Naive thymus-derived CD4-positive, alpha-beta T cell (primary cell): Measurements from ENCODE around the gene KIF17. TPM values are rescaled to one million over a fixed set of nuclear protein-coding genes. Genes with fewer than 3 reads are reported as not detected.
A peak's percentile ranks its signal among the peaks of the same experiment; 100 is the strongest.

Experiments used
- ATAC-seq: fragments of 150-1000 bp; cut with Tn5 transposase; 2 replicates; pipeline ENCODE4 v1.10.0; 2021; ENCODE audit warnings: mild to moderate bottlenecking, moderate library complexity
- CTCF ChIA-PET: fragments of 350-600 bp; sonication (Branson Sonifier 250); formaldehyde crosslinking; loops from one replicate; lab custom pipeline; 2021; ENCODE audit warnings: antibody characterized with exemption; lab: Charles Lee
- POLR2A ChIA-PET: fragments of 350-600 bp; sonication (Branson Sonifier 250); formaldehyde crosslinking; loops from one replicate; lab custom pipeline; 2021; ENCODE audit warnings: antibody characterized with exemption, inconsistent platforms; lab: Charles Lee
- DNase-seq, 9 donors: peaks; one replicate each; pipeline versions ENCODE4 v3.0.0 to v3.0.0-alpha.2; 2020 to 2022; ENCODE audit warnings: mixed read lengths in 1 of 9
- H3K27ac ChIP-seq: one replicate; pipeline ENCODE4 v1.7.0; 2013; ENCODE audit warnings: mild to moderate bottlenecking, low read depth, low read length, moderate library complexity
- H3K27me3 ChIP-seq, 2 donors: one replicate each; pipeline ENCODE4 v1.7.0; 2013; ENCODE audit warnings: low read length in 2 of 2, mild to moderate bottlenecking in 2 of 2, moderate library complexity in 2 of 2; ENCODE audit not compliant: control insufficient read depth in 2 of 2, insufficient read depth in 2 of 2
- H3K36me3 ChIP-seq, 3 experiments: 1 replicate in 2 of 3; 2 replicates in 1 of 3; pipeline ENCODE4 v1.7.0; 2013; ENCODE audit warnings: low read length in 3 of 3, mild to moderate bottlenecking in 3 of 3, moderate library complexity in 1 of 3; ENCODE audit not compliant: insufficient read depth in 3 of 3, control insufficient read depth in 2 of 3
- H3K4me1 ChIP-seq, 2 donors: one replicate each; pipeline ENCODE4 v1.7.0; 2013; ENCODE audit warnings: low read length in 2 of 2, mild to moderate bottlenecking in 2 of 2, moderate library complexity in 1 of 2; ENCODE audit not compliant: control insufficient read depth in 2 of 2, insufficient read depth in 2 of 2
- H3K4me3 ChIP-seq: 2 replicates; pipeline ENCODE4 v1.7.0; 2013; ENCODE audit warnings: mild to moderate bottlenecking, low read length
- H3K9me3 ChIP-seq, 3 experiments: 1 replicate in 2 of 3; 2 replicates in 1 of 3; pipeline ENCODE4 v1.7.0; 2013; ENCODE audit warnings: low read length in 3 of 3; ENCODE audit not compliant: control insufficient read depth in 2 of 3
- H3K27ac Mint-ChIP-seq, 9 donors: one replicate each; pipeline ENCODE4 v1.8.0; 2020 to 2022; ENCODE audit warnings: mixed read lengths in 9 of 9, mild to moderate bottlenecking in 8 of 9, moderate library complexity in 5 of 9, inconsistent platforms in 2 of 9
- H3K27me3 Mint-ChIP-seq, 5 donors: one replicate each; pipeline ENCODE4 v1.8.0; 2021 to 2022; ENCODE audit warnings: mixed read lengths in 5 of 5, mild to moderate bottlenecking in 1 of 5
- H3K36me3 Mint-ChIP-seq, 5 donors: one replicate each; pipeline ENCODE4 v1.8.0; 2020 to 2022; ENCODE audit warnings: mixed read lengths in 5 of 5, mild to moderate bottlenecking in 3 of 5, inconsistent platforms in 1 of 5
- H3K4me1 Mint-ChIP-seq, 7 donors: one replicate each; pipeline ENCODE4 v1.8.0; 2020 to 2022; ENCODE audit warnings: mixed read lengths in 7 of 7, mild to moderate bottlenecking in 3 of 7, inconsistent platforms in 1 of 7
- H3K4me3 Mint-ChIP-seq, 10 donors: one replicate each; pipeline ENCODE4 v1.8.0; 2020 to 2022; ENCODE audit warnings: mild to moderate bottlenecking in 10 of 10, mixed read lengths in 10 of 10, moderate library complexity in 6 of 10, inconsistent platforms in 2 of 10
- H3K9me3 Mint-ChIP-seq, 11 donors: one replicate each; pipeline ENCODE4 v1.8.0; 2020 to 2022; ENCODE audit warnings: mixed read lengths in 11 of 11, mild to moderate bottlenecking in 4 of 11, inconsistent platforms in 1 of 11, moderate library complexity in 1 of 11
- intact Hi-C, 2 donors: fragments of 100-400 bp; cut with micrococcal nuclease; formaldehyde crosslinking; loops; one replicate each; pipeline ENCODE4 v1.15.1; 2023
- polyA plus RNA-seq, 2 donors: library from polyadenylated mRNA; unstranded; fragments of 300-500 nt; fragmentation: Illumina TruSeq; gene quantifications; one replicate each; pipeline ENCODE4 v1.2.3, GENCODE V29; 2021
- total RNA-seq, 6 experiments: library from RNA in 5 of 6; stranded (reverse) in 5 of 6; gene quantifications; 1 replicate in 5 of 6; 2 replicates in 1 of 6; pipeline ENCODE4 v1.2.3 and lab custom pipeline; 2021 to 2026

Gene KIF17
- total and polyA plus RNA-seq, 7 experiments from 2014 or later: not detected

- H3K4me1 Mint-ChIP-seq: peaks cover 0 to 8% (median 0%) of the 10 kb centered on the region in 7 donors
- no peaks in the 10 kb centered on the region for H3K36me3 Mint-ChIP-seq
- Histone ChIP-seq H3K9me3 (no peaks in the 10 kb centered on the region), H3K4me1 (no peaks in the 10 kb centered on the region), H3K27me3 (no peaks in the 10 kb centered on the region), H3K36me3 (no peaks in the 10 kb centered on the region), H3K27ac (no peak overlapping the region), H3K4me3 (no peak overlapping the region)
- intact Hi-C loops: no loop called here
- H3K27ac Mint-ChIP-seq: no peak overlapping the region
- peaks cover 0 to 17% (median 7%) of the 10 kb centered on the region in 5 donors for H3K27me3 Mint-ChIP-seq
- peak overlapping the region in 1 of 10 donors; percentile 22 for H3K4me3 Mint-ChIP-seq
- CTCF ChIA-PET: no interaction called here
- no peak for DNase-seq
- POLR2A ChIA-PET: no interaction called here
- ATAC-seq: no peak
- no peaks in the 10 kb centered on the region for H3K9me3 Mint-ChIP-seq
Measured at GRCh38 chr1:20615946-20616846, 101.6 kb downstream of the KIF17 start.

- DNase-seq: no peak
- no peak for ATAC-seq
- H3K4me3 ChIP-seq: no peak overlapping the region
- no peaks in the 10 kb centered on the region for H3K27me3 ChIP-seq
- H3K4me3 Mint-ChIP-seq: no peak overlapping the region
- H3K27ac Mint-ChIP-seq: no peak overlapping the region
- no peak overlapping the region for H3K27ac ChIP-seq
- no peaks in the 10 kb centered on the region for H3K4me1 ChIP-seq
- no peaks in the 10 kb centered on the region for H3K9me3 ChIP-seq
- ChIA-PET POLR2A (no interaction called here), CTCF (no interaction called here)
- peaks cover 0 to 8% (median 0%) of the 10 kb centered on the region in 7 donors for H3K4me1 Mint-ChIP-seq
- no peaks in the 10 kb centered on the region for H3K9me3 Mint-ChIP-seq
- peaks cover 0 to 12% (median 7%) of the 10 kb centered on the region in 5 donors for H3K27me3 Mint-ChIP-seq
- no peaks in the 10 kb centered on the region for H3K36me3 Mint-ChIP-seq
- intact Hi-C loops: no loop called here
- H3K36me3 ChIP-seq: no peaks in the 10 kb centered on the region
Measured at GRCh38 chr1:20614131-20614579, 103.7 kb downstream of the KIF17 start.

Other genes starting within 250 kb of the KIF17 start
- gene CAMK2N1, start 231.8 kb downstream of the KIF17 start, total RNA-seq: 1 to 10 TPM in 4 of 5 experiments, under 1 TPM in 1; 0.60 to 3.8 (median 2.9) TPM
- under 1 TPM; 0.08 to 0.14 TPM for gene CAMK2N1, start 231.8 kb downstream of the KIF17 start, polyA plus RNA-seq
- gene MUL1, start 209.9 kb downstream of the KIF17 start, total RNA-seq: 10 to 100 TPM; 16.5 to 21.5 (median 20.5) TPM
- 10 to 100 TPM; 24.7 to 40.5 TPM for gene MUL1, start 209.9 kb downstream of the KIF17 start, polyA plus RNA-seq
- gene FAM43B, start 165.4 kb downstream of the KIF17 start, total RNA-seq: not detected
- not detected for gene FAM43B, start 165.4 kb downstream of the KIF17 start, polyA plus RNA-seq
- gene CDA, start 128.9 kb downstream of the KIF17 start, total RNA-seq: 10 to 100 TPM in 1 of 5 experiments, 1 to 10 TPM in 1, not detected in 3; 2.4 to 13.6 TPM
- not detected for gene CDA, start 128.9 kb downstream of the KIF17 start, polyA plus RNA-seq
- 10 to 100 TPM in 4 of 5 experiments, 1 to 10 TPM in 1; 4.3 to 19.7 (median 13.1) TPM for gene PINK1, start 84.5 kb downstream of the KIF17 start, total RNA-seq
- 10 to 100 TPM; 17.0 to 30.8 TPM for gene PINK1, start 84.5 kb downstream of the KIF17 start, polyA plus RNA-seq
- gene DDOST, start 56.6 kb downstream of the KIF17 start, total RNA-seq: 100 to 1,000 TPM in 4 of 5 experiments, 10 to 100 TPM in 1; 96.9 to 173 (median 109) TPM
- 100 to 1,000 TPM; 194 to 223 TPM for gene DDOST, start 56.6 kb downstream of the KIF17 start, polyA plus RNA-seq
- under 1 TPM in 2 of 5 experiments, not detected in 3; 0.35 TPM for gene SH2D5, start 14.7 kb upstream of the KIF17 start, total RNA-seq
- gene SH2D5, start 14.7 kb upstream of the KIF17 start, polyA plus RNA-seq: not detected
- 100 to 1,000 TPM; 236 to 417 (median 288) TPM for gene HP1BP3, start 69.3 kb upstream of the KIF17 start, total RNA-seq
- gene HP1BP3, start 69.3 kb upstream of the KIF17 start, polyA plus RNA-seq: 100 to 1,000 TPM; 234 to 322 TPM